Uterus (tissue), 2 donors: ENCODE data around the gene ALB.

ENCODE experiments used
- POLR2A ChIP-seq, 2 donors: fragments of 450-650 bp; IDR thresholded peaks; one replicate each; pipeline ENCODE4 v1.6.1; 2016; ENCODE audit warnings: antibody characterized with exemption in 2 of 2, mild to moderate bottlenecking in 1 of 2, moderate library complexity in 1 of 2
- TF ChIP-seq, protein P1 (sequence below), 4 experiments: fragments of 200-600 bp in 2 of 4; fragments of 450-650 bp in 2 of 4; sonication (generic) in 2 of 4; IDR thresholded peaks; one replicate each; pipeline ENCODE4 v1.5.1; 2016 to 2019; ENCODE audit warnings: antibody characterized with exemption in 4 of 4, mild to moderate bottlenecking in 2 of 4, moderate library complexity in 1 of 4

DNA sequence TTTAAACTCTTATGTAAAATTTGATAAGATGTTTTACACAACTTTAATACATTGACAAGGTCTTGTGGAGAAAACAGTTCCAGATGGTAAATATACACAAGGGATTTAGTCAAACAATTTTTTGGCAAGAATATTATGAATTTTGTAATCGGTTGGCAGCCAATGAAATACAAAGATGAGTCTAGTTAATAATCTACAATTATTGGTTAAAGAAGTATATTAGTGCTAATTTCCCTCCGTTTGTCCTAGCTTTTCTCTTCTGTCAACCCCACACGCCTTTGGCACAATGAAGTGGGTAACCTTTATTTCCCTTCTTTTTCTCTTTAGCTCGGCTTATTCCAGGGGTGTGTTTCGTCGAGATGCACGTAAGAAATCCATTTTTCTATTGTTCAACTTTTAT, at the start of gene ALB:
- TF ChIP-seq, protein P1, sequence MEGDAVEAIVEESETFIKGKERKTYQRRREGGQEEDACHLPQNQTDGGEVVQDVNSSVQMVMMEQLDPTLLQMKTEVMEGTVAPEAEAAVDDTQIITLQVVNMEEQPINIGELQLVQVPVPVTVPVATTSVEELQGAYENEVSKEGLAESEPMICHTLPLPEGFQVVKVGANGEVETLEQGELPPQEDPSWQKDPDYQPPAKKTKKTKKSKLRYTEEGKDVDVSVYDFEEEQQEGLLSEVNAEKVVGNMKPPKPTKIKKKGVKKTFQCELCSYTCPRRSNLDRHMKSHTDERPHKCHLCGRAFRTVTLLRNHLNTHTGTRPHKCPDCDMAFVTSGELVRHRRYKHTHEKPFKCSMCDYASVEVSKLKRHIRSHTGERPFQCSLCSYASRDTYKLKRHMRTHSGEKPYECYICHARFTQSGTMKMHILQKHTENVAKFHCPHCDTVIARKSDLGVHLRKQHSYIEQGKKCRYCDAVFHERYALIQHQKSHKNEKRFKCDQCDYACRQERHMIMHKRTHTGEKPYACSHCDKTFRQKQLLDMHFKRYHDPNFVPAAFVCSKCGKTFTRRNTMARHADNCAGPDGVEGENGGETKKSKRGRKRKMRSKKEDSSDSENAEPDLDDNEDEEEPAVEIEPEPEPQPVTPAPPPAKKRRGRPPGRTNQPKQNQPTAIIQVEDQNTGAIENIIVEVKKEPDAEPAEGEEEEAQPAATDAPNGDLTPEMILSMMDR (IDR thresholded peaks at IDR 0.05) = no peak
- no peak for TF ChIP-seq POLR2A (IDR thresholded peaks at IDR 0.05)
